ENCODE measurements around the gene ADGRA3.
A peak's percentile ranks its signal among the peaks of the same experiment; 100 is the strongest.

ADGRA3 gene

GRCh38 chr4:22515888-22516541 lies at the start of gene ADGRA3:
Gene ADGRA3, minus strand, starts transcription at chr4:22516066. Its CDS starts 282 bp downstream, at chr4:22515784.
- DNase-seq: peak; percentile 91

GRCh38 chr4:22556495-22556894 lies 40.6 kb upstream of the ADGRA3 start:
- no peak for DNase-seq

- no peak for DNase-seq
Measured at GRCh38 chr4:22554670-22555069, 38.8 kb upstream of the ADGRA3 start.

- DNase-seq: no peak
Measured at GRCh38 chr4:22553560-22553959, 37.7 kb upstream of the ADGRA3 start.

- no peak for DNase-seq
Measured at GRCh38 chr4:22552812-22553211, 36.9 kb upstream of the ADGRA3 start.

GRCh38 chr4:22551550-22551949 lies 35.7 kb upstream of the ADGRA3 start:
- DNase-seq: no peak

GRCh38 chr4:22546299-22546698 lies 30.4 kb upstream of the ADGRA3 start:
- DNase-seq: no peak

GRCh38 chr4:22539251-22539650 lies 23.4 kb upstream of the ADGRA3 start:
- no peak for DNase-seq

GRCh38 chr4:22537864-22538263 lies 22.0 kb upstream of the ADGRA3 start:
- no peak for DNase-seq

GRCh38 chr4:22534374-22534773 lies 18.5 kb upstream of the ADGRA3 start:
- no peak for DNase-seq

GRCh38 chr4:22532896-22533295 lies 17.0 kb upstream of the ADGRA3 start:
- no peak for DNase-seq

- DNase-seq: no peak
Measured at GRCh38 chr4:22532117-22532516, 16.3 kb upstream of the ADGRA3 start.

GRCh38 chr4:22531311-22532019 lies 15.6 kb upstream of the ADGRA3 start:
- no peak for DNase-seq

GRCh38 chr4:22524895-22525294 lies 9.0 kb upstream of the ADGRA3 start:
- no peak for DNase-seq

GRCh38 chr4:22522706-22523501 lies 7.0 kb upstream of the ADGRA3 start:
- DNase-seq: no peak

GRCh38 chr4:22522206-22522605 lies 6.3 kb upstream of the ADGRA3 start:
- no peak for DNase-seq

GRCh38 chr4:22521240-22521639 lies 5.4 kb upstream of the ADGRA3 start:
- DNase-seq: no peak

GRCh38 chr4:22515145-22515887 lies 550 bp downstream of the ADGRA3 start:
- peak; percentile 92 for DNase-seq

- peak; percentile 61 for DNase-seq
Measured at GRCh38 chr4:22514481-22514880, 1.4 kb downstream of the ADGRA3 start.

GRCh38 chr4:22514001-22514400 lies 1.9 kb downstream of the ADGRA3 start:
- DNase-seq: peak; percentile 46

GRCh38 chr4:22512306-22512705 lies 3.6 kb downstream of the ADGRA3 start:
- no peak for DNase-seq

- DNase-seq: no peak
Measured at GRCh38 chr4:22510750-22511149, 5.1 kb downstream of the ADGRA3 start.

- DNase-seq: no peak
Measured at GRCh38 chr4:22508376-22508775, 7.5 kb downstream of the ADGRA3 start.
